ENCODE data around the gene DAO.

DAO gene

DNA sequence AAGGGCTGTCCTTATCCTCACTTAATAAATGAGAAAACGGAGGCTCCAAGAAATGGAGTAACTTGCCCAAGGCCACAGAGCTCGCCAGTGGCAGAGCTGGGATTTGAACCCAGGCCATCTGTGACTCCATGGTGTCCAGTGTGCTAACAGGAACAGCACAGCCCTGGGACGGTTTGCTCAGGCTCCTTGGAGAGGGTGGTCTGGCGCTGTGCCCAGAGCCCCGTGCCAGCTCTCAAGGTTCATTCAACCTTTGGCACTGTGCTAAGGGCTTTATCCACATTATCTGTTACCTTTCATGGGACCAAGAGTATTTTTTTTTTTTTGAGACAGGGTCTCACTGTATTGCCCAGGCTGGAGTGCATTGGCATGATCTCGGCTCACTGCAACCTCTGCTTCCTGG is 8.1 kb downstream of the DAO start:
- DNase-seq (ENCODE audit: low spot score): no peak
- in situ Hi-C loops (cut with MboI; ENCODE audit: low sequenced_read_pairs, unreplicated experiment): loop anchor here (25.0 kb wide), 1 partner anchor 199 kb away; the partner anchor contains the start of genes ALKBH2 and UNG

DNA sequence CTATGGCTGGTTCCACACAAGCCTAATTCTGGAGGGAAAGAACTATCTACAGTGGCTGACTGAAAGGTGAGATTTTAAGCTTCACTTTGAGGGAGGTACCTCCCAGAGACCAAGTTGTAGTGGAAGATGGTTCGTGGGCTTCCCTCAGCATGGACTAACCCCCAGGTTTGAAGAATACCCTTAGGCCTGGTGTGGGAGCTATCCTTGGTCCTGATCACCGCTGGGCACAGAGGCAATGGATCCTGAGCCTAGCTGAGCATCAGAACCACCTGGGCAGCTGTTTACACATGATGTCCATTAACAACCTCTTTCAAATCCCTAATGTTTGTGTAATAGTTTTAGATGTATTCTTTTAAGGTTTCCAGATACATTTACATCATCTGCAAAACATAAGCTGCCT is 10.3 kb downstream of the DAO start:
- in situ Hi-C loops (cut with MboI; ENCODE audit: low sequenced_read_pairs, unreplicated experiment): loop anchor here (25.0 kb wide), 1 partner anchor 197 kb away; the partner anchor contains the start of genes ALKBH2 and UNG
- DNase-seq (ENCODE audit: low spot score): no peak
- TF ChIP-seq, protein P1, sequence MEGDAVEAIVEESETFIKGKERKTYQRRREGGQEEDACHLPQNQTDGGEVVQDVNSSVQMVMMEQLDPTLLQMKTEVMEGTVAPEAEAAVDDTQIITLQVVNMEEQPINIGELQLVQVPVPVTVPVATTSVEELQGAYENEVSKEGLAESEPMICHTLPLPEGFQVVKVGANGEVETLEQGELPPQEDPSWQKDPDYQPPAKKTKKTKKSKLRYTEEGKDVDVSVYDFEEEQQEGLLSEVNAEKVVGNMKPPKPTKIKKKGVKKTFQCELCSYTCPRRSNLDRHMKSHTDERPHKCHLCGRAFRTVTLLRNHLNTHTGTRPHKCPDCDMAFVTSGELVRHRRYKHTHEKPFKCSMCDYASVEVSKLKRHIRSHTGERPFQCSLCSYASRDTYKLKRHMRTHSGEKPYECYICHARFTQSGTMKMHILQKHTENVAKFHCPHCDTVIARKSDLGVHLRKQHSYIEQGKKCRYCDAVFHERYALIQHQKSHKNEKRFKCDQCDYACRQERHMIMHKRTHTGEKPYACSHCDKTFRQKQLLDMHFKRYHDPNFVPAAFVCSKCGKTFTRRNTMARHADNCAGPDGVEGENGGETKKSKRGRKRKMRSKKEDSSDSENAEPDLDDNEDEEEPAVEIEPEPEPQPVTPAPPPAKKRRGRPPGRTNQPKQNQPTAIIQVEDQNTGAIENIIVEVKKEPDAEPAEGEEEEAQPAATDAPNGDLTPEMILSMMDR (IDR thresholded peaks at IDR 0.05; ENCODE audit: borderline replicate concordance, control extremely low read depth, extremely low read depth, insufficient read depth, missing control alignments): no peak

More for the DNA sequence above, 8.1 kb downstream of the DAO start:
- TF ChIP-seq, protein P1 (IDR thresholded peaks at IDR 0.05; ENCODE audit: borderline replicate concordance, control extremely low read depth, extremely low read depth, insufficient read depth, missing control alignments): no peak

DNA sequence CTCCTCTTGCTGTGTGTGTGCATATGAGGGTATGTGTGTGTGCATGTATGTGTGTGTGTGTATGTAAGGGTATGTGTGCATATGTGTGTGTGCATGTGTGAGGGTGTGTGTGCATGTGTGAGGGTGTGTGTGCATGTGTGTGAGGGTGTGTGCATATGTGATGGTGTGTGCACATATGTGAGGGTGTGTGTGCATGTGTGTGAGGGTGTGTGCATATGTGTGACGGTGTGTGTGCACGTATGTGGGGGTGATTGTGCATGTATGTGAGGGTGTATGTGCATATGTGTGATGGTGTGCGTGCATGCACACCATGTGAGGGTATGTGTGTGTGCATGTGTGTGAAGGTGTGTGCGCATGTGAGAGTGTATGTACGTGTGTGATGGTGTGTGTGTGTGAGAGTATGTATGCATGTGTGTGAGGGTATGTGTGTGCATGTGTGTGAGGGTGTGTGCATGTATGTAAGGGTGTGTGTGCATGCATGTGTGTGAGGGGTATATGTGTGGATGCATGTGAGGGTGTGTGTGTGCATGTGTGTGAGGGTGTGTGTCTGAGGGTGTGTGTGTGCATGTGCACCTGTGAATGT is 15.4 kb downstream of the DAO start:
- TF ChIP-seq, protein P1 (IDR thresholded peaks at IDR 0.05; ENCODE audit: borderline replicate concordance, control extremely low read depth, extremely low read depth, insufficient read depth, missing control alignments): no peak
- in situ Hi-C loops (cut with MboI; ENCODE audit: low sequenced_read_pairs, unreplicated experiment): loop anchor here (25.0 kb wide), 1 partner anchor 192 kb away; the partner anchor contains the start of genes ALKBH2 and UNG
- no peak for DNase-seq (ENCODE audit: low spot score)

DNA sequence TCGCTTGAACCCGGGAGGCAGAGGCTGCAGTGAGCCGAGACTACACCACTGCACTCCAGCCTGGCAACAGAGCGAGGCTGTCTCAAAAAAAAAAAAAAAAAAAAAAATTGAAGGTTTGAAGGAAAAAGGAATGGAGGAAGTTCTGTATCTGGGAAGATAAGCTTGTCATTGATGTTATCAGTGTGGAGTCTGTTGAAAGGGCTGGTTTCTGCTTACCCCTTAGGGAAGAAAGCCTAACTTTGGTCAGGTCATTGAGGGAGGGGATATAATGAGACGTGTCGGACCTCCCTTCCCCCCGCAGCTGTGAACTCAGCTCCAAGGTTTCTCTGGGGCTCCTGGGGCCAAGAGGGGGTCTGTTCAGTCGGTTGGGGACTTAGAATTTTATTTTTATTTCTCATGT is 16.4 kb downstream of the DAO start:
- in situ Hi-C loops (cut with MboI; ENCODE audit: low sequenced_read_pairs, unreplicated experiment): loop anchor here (25.0 kb wide), 1 partner anchor 191 kb away; the partner anchor contains the start of genes ALKBH2 and UNG
- TF ChIP-seq, protein P1 (IDR thresholded peaks at IDR 0.05; ENCODE audit: borderline replicate concordance, control extremely low read depth, extremely low read depth, insufficient read depth, missing control alignments): no peak
- DNase-seq (ENCODE audit: low spot score): no peak

DNA sequence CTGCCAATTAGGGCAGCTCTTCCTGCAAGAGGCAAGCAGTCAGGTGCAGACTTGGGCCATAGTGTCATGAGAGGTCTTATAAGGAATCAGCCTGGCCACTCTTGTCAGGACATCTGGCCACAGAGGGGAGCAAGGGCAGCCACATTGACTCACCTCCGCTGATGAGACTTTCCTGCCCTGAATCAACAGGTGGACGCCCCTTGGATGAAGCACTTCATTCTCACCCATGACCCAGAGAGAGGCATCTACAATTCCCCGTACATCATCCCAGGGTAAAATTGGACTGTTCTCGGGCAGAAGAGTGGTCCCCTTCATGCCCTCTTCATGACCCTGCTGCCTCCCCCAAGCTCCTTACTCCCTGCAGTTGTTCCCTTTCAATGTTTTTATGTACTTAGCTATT is 16.9 kb downstream of the DAO start:
- no peak for DNase-seq (ENCODE audit: low spot score)
- in situ Hi-C loops (cut with MboI; ENCODE audit: low sequenced_read_pairs, unreplicated experiment): loop anchor here (25.0 kb wide), 1 partner anchor 190 kb away; the partner anchor contains the start of genes ALKBH2 and UNG
- TF ChIP-seq, protein P1 (IDR thresholded peaks at IDR 0.05; ENCODE audit: borderline replicate concordance, control extremely low read depth, extremely low read depth, insufficient read depth, missing control alignments): no peak

DNA sequence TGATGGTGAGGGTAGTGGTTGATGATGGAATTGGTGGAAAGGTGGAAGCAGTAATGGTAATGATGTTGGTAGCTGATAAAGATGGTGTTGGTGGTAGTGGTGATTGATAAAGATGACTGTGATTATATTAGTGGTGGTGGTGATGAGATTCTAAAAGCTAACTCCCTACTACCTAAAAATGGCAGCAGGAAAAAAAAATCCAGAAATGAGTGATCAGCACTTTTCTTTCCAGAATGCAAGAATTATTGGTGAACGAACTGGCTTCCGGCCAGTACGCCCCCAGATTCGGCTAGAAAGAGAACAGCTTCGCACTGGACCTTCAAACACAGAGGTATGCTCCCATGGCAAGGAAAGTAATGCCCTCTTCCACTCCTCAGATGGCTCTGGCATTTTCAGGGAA is 19.3 kb downstream of the DAO start:
- TF ChIP-seq, protein P1 (IDR thresholded peaks at IDR 0.05; ENCODE audit: borderline replicate concordance, control extremely low read depth, extremely low read depth, insufficient read depth, missing control alignments): no peak
- no peak for DNase-seq (ENCODE audit: low spot score)
- in situ Hi-C loops (cut with MboI; ENCODE audit: low sequenced_read_pairs, unreplicated experiment): loop anchor here (25.0 kb wide), 1 partner anchor 188 kb away; the partner anchor contains the start of genes ALKBH2 and UNG
